Heart left ventricle (tissue), 13 donors: ENCODE measurements around the gene SNCAIP.

ENCODE experiments used
- CTCF ChIP-seq, 12 donors: fragments of 200-600 bp; sonication (generic) in 4 of 12; IDR thresholded peaks; one replicate each; pipeline versions ENCODE4 v1.5.0 to v1.8.0; 2018 to 2022; ENCODE audit warnings: antibody characterized with exemption in 12 of 12, mild to moderate bottlenecking in 5 of 12
- POLR2A ChIP-seq, 2 donors: fragments of 450-650 bp; IDR thresholded peaks; one replicate each; pipeline ENCODE4 v1.6.1; 2017; ENCODE audit warnings: antibody characterized with exemption in 2 of 2, mild to moderate bottlenecking in 2 of 2, moderate library complexity in 2 of 2
- donor health status: ischemic (EF 13 %, LVEDD 7.1; RV severe dilation, severe dysfunction).
- donor health status: DM: no; HTN: yes; CAD: no.
- donor health status: DM: no; HTN: no; CAD: no.
- donor health status: ischemic (EF 25% LVEDD 6.9; RV normal size, moderate dysfunction).
- donor health status: ischemic (EF 25% LVEDD 5.7; RV mildly dilated, moderate dysfunction).
- donor health status: ischemic (EF 35%, LVEDD 5.7; RV mildly dilated, moderate dysfunction).
- donor health status: nonischemic (EF 11% LVEDD 7.7; RV severe dilation, severe dysfunction).
- donor health status: DM: yes; HTN: yes; CAD: no.
- donor health status: PGD.
- donor health status: ischemic (EF 29% LVEDD 5.4; RV normal size, mild dysfunction).
- donor health status: nonischemic (EF 23%, LVEDD 6.1; RV moderate dilation, normal function).

GRCh38 chr5:122435761-122436160 is 123.7 kb downstream of the SNCAIP start:
- no peak for TF ChIP-seq CTCF (IDR thresholded peaks at IDR 0.05)
- no peak for TF ChIP-seq POLR2A (IDR thresholded peaks at IDR 0.05)
